Mesenteric fat pad (tissue), 1 donor: Measurements from ENCODE around the gene LGALS9. TPM values are rescaled to one million over a fixed set of nuclear protein-coding genes. Genes with fewer than 3 reads are reported as not detected.

Source experiments
- DNase-seq: peaks from one replicate; pipeline ENCODE4 v3.0.0-alpha.2; 2020; ENCODE audit warnings: low spot score
- total RNA-seq: library from RNA; stranded (reverse); fragmentation: NEBNext Ultra II Directional; extraction: Animal tissue kit (Norgen Biotek cat#: 25700); gene quantifications from one replicate; pipeline ENCODE4 v1.2.1, GENCODE V29; 2021
- donor health status: DM: yes; HTN: yes; CAD: no.

Gene LGALS9
- total RNA-seq, 1 donor from 2014 or later = 116 TPM

DNA sequence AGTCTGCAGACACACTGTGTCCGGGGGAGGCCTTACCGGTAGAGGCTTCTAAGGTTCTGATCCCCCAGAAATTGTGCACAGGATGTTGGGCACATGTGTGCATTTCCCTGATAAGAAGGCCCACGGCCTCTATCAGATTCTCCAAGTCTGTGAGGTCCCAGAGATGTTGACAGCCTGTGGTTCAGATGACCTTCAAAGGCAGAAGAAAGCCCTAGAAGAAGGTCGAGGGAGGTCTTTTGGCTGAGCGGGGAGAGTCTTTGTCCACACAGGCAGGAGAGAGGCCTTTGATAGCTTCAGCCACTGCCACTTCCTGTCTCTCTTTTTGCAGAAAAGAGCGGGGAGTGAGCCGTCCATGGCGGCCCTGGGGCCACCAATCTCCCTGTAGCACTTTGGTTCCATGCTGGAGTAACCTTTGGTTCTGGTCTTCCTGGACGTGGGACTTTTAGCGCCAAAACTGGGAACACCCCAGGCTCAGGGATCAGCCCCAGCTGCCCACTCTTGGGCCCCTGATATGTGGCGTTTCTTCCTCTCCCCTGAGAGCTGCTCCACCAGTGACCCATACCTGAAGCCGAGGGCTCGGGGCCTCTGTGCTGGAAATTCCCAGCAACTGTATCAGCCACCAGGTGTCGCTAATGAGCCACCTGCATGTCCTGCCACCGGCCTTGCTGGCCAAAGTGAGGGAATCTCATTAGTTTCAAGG, 28.1 kb upstream of the LGALS9 start:
- DNase-seq = no peak

DNA sequence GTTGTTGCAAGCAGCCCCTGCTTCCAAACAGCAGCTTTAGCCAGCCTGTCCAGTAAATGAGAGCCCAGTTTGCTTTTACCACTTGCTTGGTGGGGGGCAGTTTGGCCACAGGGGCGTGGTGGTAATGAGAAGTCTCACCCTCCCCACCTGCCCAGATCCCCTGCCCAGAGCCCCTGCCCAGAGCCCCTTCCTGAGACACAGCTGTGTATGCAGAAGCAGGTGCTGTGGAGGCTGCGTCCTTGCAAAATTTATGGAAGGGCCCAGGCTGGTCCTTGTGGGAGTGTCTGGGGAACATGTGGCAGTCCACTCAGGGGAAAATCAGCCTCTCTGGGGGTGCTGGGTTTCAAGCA, 27.6 kb upstream of the LGALS9 start:
- no peak for DNase-seq

DNA sequence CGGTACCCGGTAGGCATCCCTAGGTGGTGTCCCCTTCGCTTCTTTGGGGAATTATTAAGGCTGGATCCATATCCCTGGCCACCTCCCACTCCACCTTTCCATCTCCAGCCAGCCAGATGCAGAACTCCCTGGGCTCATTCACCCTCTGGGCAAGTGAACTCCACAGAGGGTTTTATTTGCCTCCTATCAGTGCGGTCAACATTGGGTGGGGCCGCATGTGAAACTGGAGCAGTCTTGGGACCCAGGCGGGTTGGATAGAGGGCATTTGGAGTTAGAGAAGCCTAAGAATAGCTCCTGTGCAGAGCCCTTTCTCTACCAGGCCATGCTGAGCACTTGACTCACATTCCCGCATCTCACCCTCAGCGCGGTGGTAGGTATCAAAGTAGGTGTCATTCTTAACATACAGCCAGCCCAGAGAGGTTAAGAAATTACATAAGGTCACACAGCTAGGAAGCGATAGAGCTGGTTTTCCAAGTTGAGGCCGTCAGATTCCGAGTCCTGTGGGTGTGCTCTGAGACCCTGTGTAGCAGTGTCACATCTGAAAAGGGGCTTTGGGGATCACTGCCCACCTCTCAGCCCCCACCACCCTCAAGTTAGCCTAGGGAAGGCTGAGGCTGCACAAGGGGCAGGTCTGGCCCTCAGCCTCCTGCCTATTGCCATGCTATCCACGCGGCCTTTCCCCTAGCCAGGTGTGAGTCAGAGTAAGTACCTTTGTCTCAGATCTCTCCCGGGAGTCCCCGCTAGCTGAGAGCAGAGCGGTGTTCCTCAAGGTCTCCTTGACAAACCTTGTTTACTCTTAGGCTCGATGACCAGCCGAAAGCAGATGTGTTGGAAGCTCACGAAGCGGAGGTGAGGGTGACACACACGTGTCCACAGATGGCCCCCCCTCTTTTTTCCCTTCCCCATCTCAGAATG, 26.9 kb upstream of the LGALS9 start:
- no peak for DNase-seq

DNA sequence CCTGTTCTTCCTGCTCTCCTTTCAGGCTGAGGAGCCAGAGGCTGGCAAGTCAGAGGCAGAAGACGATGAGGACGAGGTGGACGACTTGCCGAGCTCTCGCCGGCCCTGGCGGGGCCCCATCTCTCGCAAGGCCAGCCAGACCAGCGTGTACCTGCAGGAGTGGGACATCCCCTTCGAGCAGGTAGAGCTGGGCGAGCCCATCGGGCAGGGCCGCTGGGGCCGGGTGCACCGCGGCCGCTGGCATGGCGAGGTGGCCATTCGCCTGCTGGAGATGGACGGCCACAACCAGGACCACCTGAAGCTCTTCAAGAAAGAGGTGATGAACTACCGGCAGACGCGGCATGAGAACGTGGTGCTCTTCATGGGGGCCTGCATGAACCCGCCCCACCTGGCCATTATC, 25.6 kb upstream of the LGALS9 start:
- no peak for DNase-seq

DNA sequence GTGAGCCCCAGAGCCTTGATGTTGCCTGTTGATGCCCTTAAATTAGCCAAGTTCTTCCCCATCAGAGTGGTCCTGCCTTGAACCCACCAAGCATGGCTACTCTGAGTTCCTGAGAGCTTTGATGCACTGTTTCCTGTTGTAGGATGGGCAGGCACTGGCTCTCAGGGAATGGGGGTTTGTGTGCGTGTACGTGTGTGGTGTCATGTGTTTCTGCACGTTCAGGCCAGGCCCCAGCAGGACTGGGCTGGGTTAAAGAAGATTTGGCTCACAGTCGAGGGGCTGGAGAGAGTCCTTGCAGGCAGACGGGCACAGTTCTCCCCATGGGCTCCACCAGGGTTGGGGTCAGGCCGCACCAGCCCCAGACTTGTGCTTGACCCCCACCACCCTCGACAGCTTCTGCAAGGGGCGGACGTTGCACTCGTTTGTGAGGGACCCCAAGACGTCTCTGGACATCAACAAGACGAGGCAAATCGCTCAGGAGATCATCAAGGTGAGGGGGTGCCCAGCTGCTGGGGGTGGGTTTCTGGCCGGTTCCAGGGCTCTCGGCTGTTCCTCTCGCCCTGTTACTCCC, 23.4 kb upstream of the LGALS9 start:
- DNase-seq = no peak

DNA sequence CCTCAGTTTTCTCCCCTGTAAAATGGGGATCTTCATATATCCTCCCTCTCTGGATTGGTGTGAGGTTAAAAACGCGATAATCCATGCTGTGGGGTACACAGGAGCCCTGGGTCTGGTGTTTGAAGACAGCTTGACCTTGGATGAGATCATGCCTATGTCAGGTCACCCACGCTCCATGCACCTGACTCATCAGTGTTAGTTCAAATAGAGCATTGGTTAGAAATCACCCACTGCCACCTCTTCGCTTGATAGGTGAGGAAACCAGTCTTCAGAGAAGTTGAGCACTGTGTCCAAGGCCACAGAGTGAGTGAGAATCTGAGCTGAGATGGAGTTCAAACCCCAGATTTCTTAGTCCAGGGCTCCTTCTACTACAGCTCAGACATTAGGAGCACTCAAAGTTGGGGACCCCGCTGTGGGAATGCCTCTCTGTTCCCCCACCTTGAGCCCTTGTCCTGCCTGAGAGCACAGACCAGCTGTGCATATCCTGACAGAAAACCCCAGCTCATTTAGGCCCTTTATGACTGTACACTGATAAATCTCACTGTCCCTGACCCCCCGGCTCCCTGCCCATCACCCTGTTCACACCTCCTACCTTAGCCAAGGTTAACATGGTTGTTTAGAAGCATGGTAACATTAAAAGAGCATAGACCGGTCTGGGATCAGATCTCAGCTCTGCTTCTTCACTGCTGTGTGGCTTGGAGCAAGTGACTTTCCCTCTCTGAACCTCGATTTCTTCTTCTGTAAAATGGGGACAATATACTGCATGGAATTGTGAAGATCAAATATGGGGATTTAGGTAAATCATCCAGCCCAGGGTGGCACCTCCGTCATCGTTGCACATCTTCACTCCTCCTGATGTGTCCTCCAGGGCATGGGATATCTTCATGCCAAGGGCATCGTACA, 22.4 kb upstream of the LGALS9 start:
- DNase-seq = no peak

DNA sequence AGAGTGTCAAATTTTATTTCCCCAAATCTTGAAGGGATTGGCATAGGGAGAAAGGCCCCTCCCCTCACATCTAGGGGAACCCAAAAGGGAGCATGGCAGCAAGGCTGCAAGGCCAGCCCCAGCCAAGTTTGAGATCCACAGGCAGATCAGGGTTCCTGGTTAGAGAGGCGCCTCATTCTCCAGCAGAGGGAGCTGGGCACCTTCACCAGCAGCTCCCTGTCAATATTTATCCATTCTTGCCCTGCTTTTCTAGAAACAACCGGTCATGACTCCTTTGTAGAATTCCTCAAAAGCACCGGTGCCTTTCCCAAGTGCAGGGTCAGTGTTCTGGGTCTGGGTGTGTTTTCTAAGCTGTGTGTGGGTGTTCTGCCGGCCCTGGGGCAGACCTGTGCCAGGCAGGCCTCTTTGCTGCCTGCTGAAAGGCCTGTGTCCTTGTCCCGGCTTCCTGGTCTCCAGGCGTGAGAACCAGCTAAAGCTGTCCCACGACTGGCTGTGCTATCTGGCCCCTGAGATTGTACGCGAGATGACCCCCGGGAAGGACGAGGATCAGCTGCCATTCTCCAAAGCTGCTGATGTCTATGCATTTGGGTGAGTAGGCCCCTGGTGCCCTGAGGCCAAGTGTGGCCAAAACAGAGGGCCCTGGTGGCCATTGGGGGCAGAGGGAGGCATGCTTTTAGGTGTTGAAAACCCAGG, 21.2 kb upstream of the LGALS9 start:
- no peak for DNase-seq

DNA sequence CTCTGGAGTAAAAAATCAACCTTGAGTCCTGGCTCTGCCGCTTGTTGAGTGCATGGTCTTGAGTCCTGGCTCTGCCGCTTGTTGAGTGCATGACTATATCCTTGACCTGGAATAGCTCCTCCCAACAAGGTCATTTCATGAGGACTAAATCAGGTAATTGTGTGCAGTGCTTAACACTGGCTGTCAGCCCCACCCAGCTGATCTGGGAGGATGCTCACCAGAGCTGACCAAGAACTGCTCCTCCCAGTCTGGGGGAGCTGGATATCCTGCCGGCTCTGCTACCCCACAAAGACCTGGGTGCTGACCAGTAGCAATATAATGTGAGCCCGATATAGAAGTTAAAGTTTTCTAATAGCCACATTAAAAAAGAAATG, 20.7 kb upstream of the LGALS9 start:
- DNase-seq = no peak

DNA sequence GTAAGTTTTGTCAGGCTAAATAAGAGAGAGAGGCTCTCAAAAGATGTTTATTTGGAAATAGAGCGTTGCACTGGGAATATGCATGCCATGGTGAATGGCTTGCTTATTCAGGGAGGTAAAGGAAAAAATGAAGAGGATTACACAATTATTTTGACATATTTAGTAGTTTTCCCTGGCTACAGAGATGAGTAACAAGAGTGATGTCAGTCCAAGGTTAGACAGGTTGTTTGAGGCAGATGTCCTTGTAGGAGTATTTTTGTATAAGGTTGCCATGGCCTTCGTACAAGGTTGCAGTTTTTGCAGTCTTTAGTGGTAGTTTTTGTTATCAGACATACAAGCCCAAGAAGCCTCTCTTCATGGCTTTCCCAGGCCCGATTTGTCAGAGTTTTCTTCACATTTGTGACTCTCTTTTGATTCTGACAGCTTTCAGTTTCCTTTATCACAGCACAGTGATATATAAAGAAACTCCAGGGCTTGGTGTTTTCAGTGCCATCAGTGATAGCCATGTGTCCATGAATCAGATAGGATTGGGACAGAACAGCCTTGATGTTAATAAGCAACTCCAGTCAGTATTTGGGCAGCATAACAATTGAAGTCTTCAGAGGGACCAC, 18.7 kb upstream of the LGALS9 start:
- DNase-seq = no peak

DNA sequence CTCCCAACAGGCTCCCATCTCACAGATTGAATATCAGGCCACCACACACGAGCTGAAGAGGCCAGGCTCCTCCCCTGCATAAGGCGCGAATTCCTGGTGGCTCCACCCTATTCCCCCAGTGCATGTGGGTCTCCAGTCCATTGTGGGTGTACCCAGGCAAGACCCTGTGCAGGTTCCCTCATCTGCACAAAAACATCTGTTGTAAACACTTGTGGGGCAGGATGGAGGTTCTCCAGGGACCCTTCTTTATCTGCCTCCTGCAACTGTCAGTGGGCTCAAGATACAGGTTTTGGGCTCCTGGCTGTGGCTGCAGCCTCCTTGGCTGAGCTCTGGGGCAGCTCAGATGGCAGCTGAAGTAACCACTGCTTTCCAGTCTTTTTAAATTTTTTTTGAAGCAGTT, 17.6 kb upstream of the LGALS9 start:
- DNase-seq = no peak

DNA sequence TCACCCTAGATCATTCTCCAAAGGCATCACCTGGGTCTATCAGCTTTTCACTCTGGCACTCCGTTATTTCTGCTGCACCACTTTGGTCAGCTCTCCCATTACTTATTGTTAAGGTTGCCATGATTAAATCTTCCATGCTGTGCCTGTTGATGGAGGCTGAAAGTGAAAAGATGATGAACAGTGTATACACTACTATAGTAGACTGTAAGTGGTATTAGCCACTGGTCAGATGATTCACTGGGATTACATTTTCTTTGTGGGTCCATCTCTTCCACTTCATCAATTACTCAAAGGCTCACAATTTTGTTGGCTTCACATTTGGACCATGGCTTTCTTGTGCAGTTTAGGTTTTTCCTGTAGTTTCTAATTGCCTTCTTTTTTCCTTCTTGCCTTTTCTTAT, 15.9 kb upstream of the LGALS9 start:
- DNase-seq = no peak

DNA sequence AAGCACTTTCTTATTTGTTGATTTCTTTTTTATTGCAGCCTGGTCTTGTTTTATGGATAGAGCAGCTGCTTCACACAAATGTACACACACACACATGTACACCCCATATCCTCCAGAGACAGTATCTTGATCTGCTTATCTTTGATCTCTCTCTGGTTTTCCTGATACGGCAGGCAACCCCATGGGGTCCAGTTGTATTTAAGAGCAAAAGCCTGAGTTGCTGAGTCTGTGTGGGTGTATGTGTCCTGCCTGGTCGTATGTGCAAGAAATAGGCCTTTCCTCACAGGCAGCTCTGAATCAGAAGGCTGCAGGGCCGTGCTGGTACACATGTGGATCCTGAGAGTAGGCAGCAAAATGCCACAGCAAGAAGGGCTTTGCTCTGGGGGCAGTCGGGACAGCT, 14.6 kb upstream of the LGALS9 start:
- DNase-seq = no peak

DNA sequence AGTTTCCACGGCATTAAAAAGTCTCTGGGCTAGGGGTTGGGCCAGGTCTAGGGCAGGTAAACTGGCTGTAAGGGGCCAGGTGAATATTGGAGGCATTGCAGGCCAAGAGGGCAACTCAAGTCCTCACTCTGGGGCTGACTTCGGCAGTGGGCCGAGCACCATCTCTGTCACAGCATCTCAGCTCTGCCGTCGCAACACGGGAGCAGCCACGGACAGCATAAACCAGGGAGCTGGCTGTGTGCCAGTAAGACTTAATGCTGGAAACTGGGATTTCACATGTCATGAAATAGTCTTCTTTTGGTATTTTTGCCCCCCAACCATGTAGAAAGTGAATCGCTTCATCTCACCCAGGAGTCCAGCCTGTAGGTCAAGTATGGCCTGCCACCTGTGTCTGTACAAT, 12.6 kb upstream of the LGALS9 start:
- no peak for DNase-seq

DNA sequence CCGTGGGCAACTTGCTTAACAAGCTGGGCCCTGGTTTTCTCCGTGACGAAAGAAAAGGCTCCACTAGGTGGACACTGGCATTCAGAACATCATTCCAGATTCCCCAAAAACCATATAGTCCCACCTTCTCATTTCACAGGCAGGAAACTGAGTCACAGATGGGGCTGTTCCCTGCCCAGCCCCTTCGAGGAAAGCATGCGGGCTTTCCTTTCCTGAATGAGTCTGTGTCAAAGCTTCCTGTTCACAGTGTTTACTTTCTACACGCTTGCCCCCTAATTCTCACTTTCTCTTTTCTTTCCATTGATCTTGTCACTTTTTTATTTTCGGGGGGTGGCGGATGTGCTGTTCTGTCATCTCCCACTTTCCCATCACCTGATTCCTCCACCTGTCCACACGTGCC, 10.3 kb upstream of the LGALS9 start:
- DNase-seq = no peak

DNA sequence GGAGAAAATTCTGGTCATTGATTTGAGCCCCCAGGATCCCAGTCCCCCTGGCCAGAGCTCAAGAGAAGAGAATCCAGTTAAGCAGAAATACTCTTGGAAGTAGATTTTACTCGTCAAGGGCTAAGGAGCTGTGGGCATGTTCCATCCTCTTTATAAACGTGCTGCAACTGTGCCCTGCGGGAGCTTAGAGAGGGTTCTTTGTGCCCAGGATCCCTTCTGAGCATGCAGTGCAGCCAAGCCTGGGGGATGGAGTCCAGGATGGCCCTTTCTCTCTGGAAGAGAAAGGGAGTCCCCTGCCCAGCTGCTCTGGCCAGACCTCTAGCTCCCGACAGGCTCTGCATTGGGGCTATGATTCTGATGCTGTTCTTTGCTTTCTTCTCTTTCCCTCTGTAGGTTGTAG, 9.5 kb upstream of the LGALS9 start:
- DNase-seq = no peak

DNA sequence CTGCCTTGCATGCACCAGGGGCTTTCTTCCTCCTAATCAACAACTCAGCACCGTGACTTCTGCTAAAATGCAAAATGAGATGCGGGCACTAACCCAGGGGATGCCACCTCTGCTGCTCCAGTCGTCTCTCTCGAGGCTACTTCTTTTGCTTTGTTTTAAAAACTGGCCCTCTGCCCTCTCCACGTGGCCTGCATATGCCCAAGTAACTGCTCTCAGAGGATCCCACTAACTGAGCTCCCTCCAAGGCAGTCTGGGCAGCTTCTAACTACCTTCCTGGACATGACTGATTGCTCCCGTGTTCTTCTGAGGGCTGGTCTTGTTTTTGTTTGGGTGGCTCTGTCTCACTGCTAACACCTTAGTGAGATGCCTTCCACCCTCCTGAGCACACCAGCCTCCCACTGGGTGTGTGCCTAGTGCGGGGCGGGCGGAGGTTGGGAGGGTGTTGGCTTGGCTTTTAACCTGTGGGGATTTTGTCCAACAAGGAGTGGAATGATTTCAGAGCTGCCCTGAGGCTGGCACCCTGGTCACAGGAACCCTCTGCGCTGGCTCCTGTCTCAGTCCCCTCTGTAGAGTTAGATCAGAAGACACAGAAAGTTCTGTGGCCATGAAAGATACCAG, 8.9 kb upstream of the LGALS9 start:
- DNase-seq = no peak

DNA sequence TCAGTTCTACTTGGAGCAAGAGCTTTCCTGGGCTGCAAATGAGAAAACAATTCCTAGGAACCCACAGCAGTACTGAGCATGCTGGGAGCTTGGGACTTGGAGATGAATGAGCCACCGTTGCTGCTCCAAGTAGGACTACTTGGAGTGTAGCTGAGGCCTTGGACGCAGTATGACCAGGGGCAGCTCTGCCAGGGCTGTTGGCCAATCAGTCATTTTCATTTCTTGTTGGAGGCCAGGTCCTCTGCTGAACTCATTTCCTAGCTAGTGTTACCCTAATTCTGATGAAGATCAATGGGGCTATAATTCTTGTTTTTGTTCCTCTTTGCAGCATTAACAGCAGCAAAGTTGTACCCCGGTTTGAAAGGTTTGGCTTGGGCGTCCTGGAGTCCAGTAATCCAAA, 8.0 kb upstream of the LGALS9 start:
- no peak for DNase-seq

DNA sequence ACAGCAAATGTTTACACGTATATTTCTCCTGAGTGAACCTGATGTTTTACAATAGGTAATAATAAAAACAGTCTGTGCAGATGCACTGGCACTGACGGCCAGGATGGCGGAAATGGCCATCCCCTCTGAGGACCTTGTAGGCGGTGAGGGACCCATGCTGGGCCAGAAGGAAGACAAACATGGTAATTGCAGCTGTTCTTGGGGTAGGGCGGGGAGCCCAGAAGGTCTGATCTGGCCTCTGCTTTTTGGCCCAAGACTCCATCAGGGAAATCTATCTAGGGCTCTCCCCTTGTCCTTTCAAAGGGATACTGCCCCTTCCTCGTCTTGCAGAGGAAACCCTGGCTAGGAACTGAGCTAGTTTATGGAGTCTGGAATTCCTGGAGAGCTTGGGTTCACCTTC, 7.4 kb upstream of the LGALS9 start:
- no peak for DNase-seq

DNA sequence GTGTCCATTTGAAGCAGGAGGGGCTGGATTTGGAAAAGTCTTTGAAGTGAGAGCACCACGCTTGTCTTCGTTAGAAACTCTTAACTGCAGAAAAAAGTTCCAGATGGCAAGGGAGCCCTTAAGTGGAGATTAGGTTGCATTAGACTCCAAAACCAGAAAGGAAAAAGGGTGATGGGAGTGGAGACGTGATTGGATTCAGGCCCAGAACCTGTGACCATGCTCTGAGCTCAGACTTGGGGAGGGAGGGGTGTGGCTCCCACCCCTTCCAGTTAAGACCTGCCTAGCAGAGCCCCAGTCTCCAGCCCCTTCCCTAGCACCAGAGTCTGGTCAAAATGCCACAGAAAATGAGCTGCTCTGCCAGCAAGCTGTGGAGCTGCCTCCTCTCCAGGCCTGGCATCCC, 6.4 kb upstream of the LGALS9 start:
- DNase-seq = no peak

DNA sequence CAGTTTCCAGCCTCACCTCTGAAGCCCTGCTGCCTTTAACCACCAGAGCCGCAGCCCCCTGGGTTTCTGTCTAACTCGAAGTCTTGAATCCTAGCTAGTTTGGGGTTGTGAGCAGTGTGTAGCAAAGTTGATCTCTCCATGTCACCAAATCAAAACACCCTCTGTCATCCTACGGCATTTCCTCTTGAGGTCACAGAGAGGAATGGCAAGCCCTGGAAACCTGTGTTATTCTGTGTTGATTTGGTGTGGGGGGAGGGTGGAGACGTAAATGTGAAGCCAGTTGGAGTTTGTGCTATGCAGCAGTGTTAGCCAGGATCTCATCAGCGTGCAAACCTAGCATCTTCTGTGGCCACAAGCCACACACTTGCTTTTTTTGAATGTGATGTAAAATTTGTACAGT, 5.1 kb upstream of the LGALS9 start:
- no peak for DNase-seq
